Ramos (cell line): Measurements from ENCODE around the gene CES5A.
"Not testable (repeated sequence)": the region's sequence is repeated elsewhere in the genome, so short reads cannot be mapped to it uniquely, and the experiment has no call there.

Experiments used
- in situ Hi-C: fragments of 300-500 bp; cut with MboI; formaldehyde crosslinking; loops from one replicate; pipeline ENCODE4 v1.14.3; 2022; ENCODE audit warnings: low sequenced_read_pairs; ENCODE audit not compliant: unreplicated experiment

Gene CES5A

GRCh38 chr16:55809386-55809785 is 65.8 kb downstream of the CES5A start:
- in situ Hi-C loops: no loop called here

GRCh38 chr16:55808286-55808685 is 66.9 kb downstream of the CES5A start:
- in situ Hi-C loops: not testable (repeated sequence)

- in situ Hi-C loops: not testable (repeated sequence)
Observed at GRCh38 chr16:55805104-55805503, 70.1 kb downstream of the CES5A start.

GRCh38 chr16:55803681-55804080 is 71.5 kb downstream of the CES5A start:
- in situ Hi-C loops: not testable (repeated sequence)
